GM20431 (cell line): ENCODE measurements around the gene GLIS2.

Source experiments
- in situ Hi-C: fragments of 300-500 bp; cut with MseI, MboI; formaldehyde crosslinking; loops from one replicate; pipeline ENCODE4 v1.15.0; 2020; ENCODE audit warnings: low sequenced_read_pairs; ENCODE audit not compliant: unreplicated experiment

Gene GLIS2

GRCh38 chr16:4377573-4378154 is 61.8 kb downstream of the GLIS2 start:
- in situ Hi-C loops, result no loop called here

GRCh38 chr16:4378161-4378666 is 62.3 kb downstream of the GLIS2 start:
- in situ Hi-C loops, result no loop called here

GRCh38 chr16:4378999-4379690 is 63.3 kb downstream of the GLIS2 start:
- in situ Hi-C loops, result no loop called here

GRCh38 chr16:4380119-4381063 is 64.5 kb downstream of the GLIS2 start:
- in situ Hi-C loops, result no loop called here

- in situ Hi-C loops, result no loop called here
These were observed 65.4 kb downstream of the GLIS2 start for GRCh38 chr16:4381072-4381934.

GRCh38 chr16:4381935-4382794 is 66.3 kb downstream of the GLIS2 start:
- in situ Hi-C loops, result no loop called here

GRCh38 chr16:4382795-4383357 is 67.0 kb downstream of the GLIS2 start:
- in situ Hi-C loops, result no loop called here

- in situ Hi-C loops, result no loop called here
These were observed 68.0 kb downstream of the GLIS2 start for GRCh38 chr16:4383591-4384444.

- in situ Hi-C loops, result no loop called here
These were observed 68.7 kb downstream of the GLIS2 start for GRCh38 chr16:4384509-4384942.

- in situ Hi-C loops, result no loop called here
These were observed 69.4 kb downstream of the GLIS2 start for GRCh38 chr16:4385066-4385788.

GRCh38 chr16:4385789-4386450 is 70.1 kb downstream of the GLIS2 start:
- in situ Hi-C loops, result no loop called here

- in situ Hi-C loops, result no loop called here
These were observed 70.6 kb downstream of the GLIS2 start for GRCh38 chr16:4386451-4386805.

GRCh38 chr16:4386951-4387565 is 71.2 kb downstream of the GLIS2 start:
- in situ Hi-C loops, result no loop called here

- in situ Hi-C loops, result no loop called here
These were observed 71.9 kb downstream of the GLIS2 start for GRCh38 chr16:4387781-4388180.

- in situ Hi-C loops, result no loop called here
These were observed 72.6 kb downstream of the GLIS2 start for GRCh38 chr16:4388271-4389021.
